ENCODE results near the gene HTT. TPM values are rescaled to one million over a fixed set of nuclear protein-coding genes. Genes with fewer than 3 reads are reported as not detected.

HTT gene
- total RNA-seq, 1 donor from 2014 or later: 48.0 TPM

- no peaks in the 10 kb centered on the region for H3K27me3 Mint-ChIP-seq
- peaks cover 11% of the 10 kb centered on the region for H3K4me1 Mint-ChIP-seq (ENCODE audit: unreplicated experiment)
- H3K27ac Mint-ChIP-seq: no peak overlapping the region
- no peak for DNase-seq (ENCODE audit: extremely low spot score, unreplicated experiment)
- no peak for TF ChIP-seq CTCF (conservative IDR thresholded peaks at IDR 0.05)
- peaks cover 21% of the 10 kb centered on the region for H3K36me3 Mint-ChIP-seq
- H3K4me3 Mint-ChIP-seq: no peak overlapping the region
- no peaks in the 10 kb centered on the region for H3K9me3 Mint-ChIP-seq
These were observed 134.3 kb downstream of the HTT start for GRCh38 chr4:3208826-3209225.

- TF ChIP-seq CTCF (conservative IDR thresholded peaks at IDR 0.05): no peak
- DNase-seq (ENCODE audit: extremely low spot score, unreplicated experiment): no peak
- Mint-ChIP-seq H3K9me3 (no peaks in the 10 kb centered on the region), H3K4me1 (ENCODE audit: unreplicated experiment) (peaks cover 11% of the 10 kb centered on the region), H3K4me3 (no peak overlapping the region), H3K27ac (no peak overlapping the region), H3K27me3 (no peaks in the 10 kb centered on the region), H3K36me3 (peaks cover 27% of the 10 kb centered on the region)
These were observed 135.3 kb downstream of the HTT start for GRCh38 chr4:3209551-3210325.

GRCh38 chr4:3210467-3210866 is 136.0 kb downstream of the HTT start:
- Mint-ChIP-seq H3K27me3 (no peaks in the 10 kb centered on the region), H3K36me3 (peaks cover 30% of the 10 kb centered on the region), H3K9me3 (no peaks in the 10 kb centered on the region), H3K4me3 (no peak overlapping the region), H3K4me1 (ENCODE audit: unreplicated experiment) (peaks cover 11% of the 10 kb centered on the region), H3K27ac (no peak overlapping the region)
- no peak for DNase-seq (ENCODE audit: extremely low spot score, unreplicated experiment)
- no peak for TF ChIP-seq CTCF (conservative IDR thresholded peaks at IDR 0.05)

GRCh38 chr4:3211866-3212265 is 137.4 kb downstream of the HTT start:
- Mint-ChIP-seq H3K9me3 (no peaks in the 10 kb centered on the region), H3K27ac (no peak overlapping the region), H3K36me3 (peaks cover 34% of the 10 kb centered on the region), H3K27me3 (no peaks in the 10 kb centered on the region), H3K4me1 (ENCODE audit: unreplicated experiment) (peaks cover 7% of the 10 kb centered on the region), H3K4me3 (no peak overlapping the region)
- DNase-seq (ENCODE audit: extremely low spot score, unreplicated experiment): no peak
- no peak for TF ChIP-seq CTCF (conservative IDR thresholded peaks at IDR 0.05)

GRCh38 chr4:3212391-3213105 is 138.1 kb downstream of the HTT start:
- DNase-seq (ENCODE audit: extremely low spot score, unreplicated experiment): no peak
- H3K4me1 Mint-ChIP-seq (ENCODE audit: unreplicated experiment): peaks cover 6% of the 10 kb centered on the region
- H3K36me3 Mint-ChIP-seq: peaks cover 27% of the 10 kb centered on the region
- H3K27ac Mint-ChIP-seq: no peak overlapping the region
- TF ChIP-seq CTCF (conservative IDR thresholded peaks at IDR 0.05): no peak
- H3K27me3 Mint-ChIP-seq: no peaks in the 10 kb centered on the region
- H3K9me3 Mint-ChIP-seq: no peaks in the 10 kb centered on the region
- H3K4me3 Mint-ChIP-seq: no peak overlapping the region

All from type B pancreatic cell (in vitro differentiated cells).